HEK293T (cell line): ENCODE data around the gene LARP4B.

ENCODE experiments used
- ARNT ChIP-seq: fragments of 450-650 bp; IDR thresholded peaks from 2 replicates; pipeline ENCODE4 v1.6.1; 2017; ENCODE audit warnings: mild to moderate bottlenecking
- BHLHE40 ChIP-seq: fragments of 450-650 bp; IDR thresholded peaks from 2 replicates; pipeline ENCODE4 v1.6.1; 2016; ENCODE audit warnings: mild to moderate bottlenecking, moderate library complexity, borderline replicate concordance
- CTBP1 ChIP-seq: fragments of 450-650 bp; IDR thresholded peaks from 2 replicates; pipeline ENCODE4 v1.6.1; 2016; ENCODE audit warnings: borderline replicate concordance
- ELF4 ChIP-seq: fragments of 450-650 bp; IDR thresholded peaks from 2 replicates; pipeline ENCODE4 v1.6.1; 2017; ENCODE audit warnings: antibody characterized with exemption
- FOXA1 ChIP-seq: fragments of 450-650 bp; IDR thresholded peaks from 2 replicates; pipeline ENCODE4 v1.6.1; 2016; ENCODE audit warnings: mild to moderate bottlenecking
- HDGF ChIP-seq: fragments of 450-650 bp; IDR thresholded peaks from 2 replicates; pipeline ENCODE4 v1.6.1; 2017; ENCODE audit warnings: antibody characterized with exemption, borderline replicate concordance
- LEF1 ChIP-seq: fragments of 450-650 bp; IDR thresholded peaks from 2 replicates; pipeline ENCODE4 v1.6.1; 2017; ENCODE audit warnings: mild to moderate bottlenecking, borderline replicate concordance
- PKNOX1 ChIP-seq: fragments of 450-650 bp; IDR thresholded peaks from 2 replicates; pipeline ENCODE4 v1.6.1; 2016
- SP1 ChIP-seq: fragments of 450-650 bp; IDR thresholded peaks from 2 replicates; pipeline ENCODE4 v1.6.1; 2017
- TARDBP ChIP-seq: fragments of 450-650 bp; IDR thresholded peaks from 2 replicates; pipeline ENCODE4 v1.6.1; 2016
- ZNF384 ChIP-seq: fragments of 450-650 bp; IDR thresholded peaks from 2 replicates; pipeline ENCODE4 v1.6.1; 2016

GRCh38 chr10:774223-774622, 157.3 kb downstream of the LARP4B start:
- TF ChIP-seq SP1, result no peak
- no peak for TF ChIP-seq ARNT
- TF ChIP-seq CTBP1, result no peak
- no peak for TF ChIP-seq HDGF
- no peak for TF ChIP-seq PKNOX1
- no peak for TF ChIP-seq BHLHE40
- no peak for TF ChIP-seq FOXA1
- no peak for TF ChIP-seq ELF4
- TF ChIP-seq ZNF384, result no peak
- TF ChIP-seq TARDBP, result no peak
- no peak for TF ChIP-seq LEF1
